ENCODE measurements around the gene AKR1B1.

The AKR1B1 gene

GRCh38 chr7:134396031-134396430, 62.9 kb downstream of the AKR1B1 start:
- no peak for DNase-seq (ENCODE audit: low read depth)
- TF ChIP-seq CTCF (conservative IDR thresholded peaks at IDR 0.05; ENCODE audit: low read depth, low read length), result no peak
- H3K4me3 ChIP-seq (ENCODE audit: low read depth, low read length), result no peak overlapping the region

GRCh38 chr7:134395604-134396003, 63.3 kb downstream of the AKR1B1 start:
- DNase-seq (ENCODE audit: low read depth), result no peak
- no peak for TF ChIP-seq CTCF (conservative IDR thresholded peaks at IDR 0.05; ENCODE audit: low read depth, low read length)
- no peak overlapping the region for H3K4me3 ChIP-seq (ENCODE audit: low read depth, low read length)

- no peak for DNase-seq (ENCODE audit: low read depth)
- TF ChIP-seq CTCF (conservative IDR thresholded peaks at IDR 0.05; ENCODE audit: low read depth, low read length), result no peak
- no peak overlapping the region for H3K4me3 ChIP-seq (ENCODE audit: low read depth, low read length)
Measured at GRCh38 chr7:134394056-134394455, 64.8 kb downstream of the AKR1B1 start.

Data from choroid plexus epithelial cell (primary cell).